Naive thymus-derived CD4-positive, alpha-beta T cell (primary cell): ENCODE data around the gene UNC5CL. TPM values are rescaled to one million over a fixed set of nuclear protein-coding genes. Genes with fewer than 3 reads are reported as not detected.
"Not testable (repeated sequence)": the region's sequence is repeated elsewhere in the genome, so short reads cannot be mapped to it uniquely, and the experiment has no call there.

Experiments
- ATAC-seq: fragments of 150-1000 bp; cut with Tn5 transposase; 2 replicates; pipeline ENCODE4 v1.10.0; 2021; ENCODE audit warnings: mild to moderate bottlenecking, moderate library complexity
- CTCF ChIA-PET: fragments of 350-600 bp; sonication (Branson Sonifier 250); formaldehyde crosslinking; loops from one replicate; lab custom pipeline; 2021; ENCODE audit warnings: antibody characterized with exemption; lab: Charles Lee
- POLR2A ChIA-PET: fragments of 350-600 bp; sonication (Branson Sonifier 250); formaldehyde crosslinking; loops from one replicate; lab custom pipeline; 2021; ENCODE audit warnings: antibody characterized with exemption, inconsistent platforms; lab: Charles Lee
- DNase-seq, 9 donors: peaks; one replicate each; pipeline versions ENCODE4 v3.0.0 to v3.0.0-alpha.2; 2020 to 2022; ENCODE audit warnings: mixed read lengths in 1 of 9
- H3K27ac ChIP-seq: one replicate; pipeline ENCODE4 v1.7.0; 2013; ENCODE audit warnings: mild to moderate bottlenecking, low read depth, low read length, moderate library complexity
- H3K27me3 ChIP-seq, 2 donors: one replicate each; pipeline ENCODE4 v1.7.0; 2013; ENCODE audit warnings: low read length in 2 of 2, mild to moderate bottlenecking in 2 of 2, moderate library complexity in 2 of 2; ENCODE audit not compliant: control insufficient read depth in 2 of 2, insufficient read depth in 2 of 2
- H3K36me3 ChIP-seq, 3 experiments: 1 replicate in 2 of 3; 2 replicates in 1 of 3; pipeline ENCODE4 v1.7.0; 2013; ENCODE audit warnings: low read length in 3 of 3, mild to moderate bottlenecking in 3 of 3, moderate library complexity in 1 of 3; ENCODE audit not compliant: insufficient read depth in 3 of 3, control insufficient read depth in 2 of 3
- H3K4me1 ChIP-seq, 2 donors: one replicate each; pipeline ENCODE4 v1.7.0; 2013; ENCODE audit warnings: low read length in 2 of 2, mild to moderate bottlenecking in 2 of 2, moderate library complexity in 1 of 2; ENCODE audit not compliant: control insufficient read depth in 2 of 2, insufficient read depth in 2 of 2
- H3K4me3 ChIP-seq: 2 replicates; pipeline ENCODE4 v1.7.0; 2013; ENCODE audit warnings: mild to moderate bottlenecking, low read length
- H3K9me3 ChIP-seq, 3 experiments: 1 replicate in 2 of 3; 2 replicates in 1 of 3; pipeline ENCODE4 v1.7.0; 2013; ENCODE audit warnings: low read length in 3 of 3; ENCODE audit not compliant: control insufficient read depth in 2 of 3
- H3K27ac Mint-ChIP-seq, 9 donors: one replicate each; pipeline ENCODE4 v1.8.0; 2020 to 2022; ENCODE audit warnings: mixed read lengths in 9 of 9, mild to moderate bottlenecking in 8 of 9, moderate library complexity in 5 of 9, inconsistent platforms in 2 of 9
- H3K27me3 Mint-ChIP-seq, 5 donors: one replicate each; pipeline ENCODE4 v1.8.0; 2021 to 2022; ENCODE audit warnings: mixed read lengths in 5 of 5, mild to moderate bottlenecking in 1 of 5
- H3K36me3 Mint-ChIP-seq, 5 donors: one replicate each; pipeline ENCODE4 v1.8.0; 2020 to 2022; ENCODE audit warnings: mixed read lengths in 5 of 5, mild to moderate bottlenecking in 3 of 5, inconsistent platforms in 1 of 5
- H3K4me1 Mint-ChIP-seq, 7 donors: one replicate each; pipeline ENCODE4 v1.8.0; 2020 to 2022; ENCODE audit warnings: mixed read lengths in 7 of 7, mild to moderate bottlenecking in 3 of 7, inconsistent platforms in 1 of 7
- H3K4me3 Mint-ChIP-seq, 10 donors: one replicate each; pipeline ENCODE4 v1.8.0; 2020 to 2022; ENCODE audit warnings: mild to moderate bottlenecking in 10 of 10, mixed read lengths in 10 of 10, moderate library complexity in 6 of 10, inconsistent platforms in 2 of 10
- H3K9me3 Mint-ChIP-seq, 11 donors: one replicate each; pipeline ENCODE4 v1.8.0; 2020 to 2022; ENCODE audit warnings: mixed read lengths in 11 of 11, mild to moderate bottlenecking in 4 of 11, inconsistent platforms in 1 of 11, moderate library complexity in 1 of 11
- intact Hi-C, 2 donors: fragments of 100-400 bp; cut with micrococcal nuclease; formaldehyde crosslinking; loops; one replicate each; pipeline ENCODE4 v1.15.1; 2023
- polyA plus RNA-seq, 2 donors: library from polyadenylated mRNA; unstranded; fragments of 300-500 nt; fragmentation: Illumina TruSeq; gene quantifications; one replicate each; pipeline ENCODE4 v1.2.3, GENCODE V29; 2021
- total RNA-seq, 6 experiments: library from RNA in 5 of 6; stranded (reverse) in 5 of 6; gene quantifications; 1 replicate in 5 of 6; 2 replicates in 1 of 6; pipeline ENCODE4 v1.2.3 and lab custom pipeline; 2021 to 2026

UNC5CL gene
- total and polyA plus RNA-seq, 7 experiments from 2014 or later: 0.24 to 7.2 (median 3.5) TPM

DNA sequence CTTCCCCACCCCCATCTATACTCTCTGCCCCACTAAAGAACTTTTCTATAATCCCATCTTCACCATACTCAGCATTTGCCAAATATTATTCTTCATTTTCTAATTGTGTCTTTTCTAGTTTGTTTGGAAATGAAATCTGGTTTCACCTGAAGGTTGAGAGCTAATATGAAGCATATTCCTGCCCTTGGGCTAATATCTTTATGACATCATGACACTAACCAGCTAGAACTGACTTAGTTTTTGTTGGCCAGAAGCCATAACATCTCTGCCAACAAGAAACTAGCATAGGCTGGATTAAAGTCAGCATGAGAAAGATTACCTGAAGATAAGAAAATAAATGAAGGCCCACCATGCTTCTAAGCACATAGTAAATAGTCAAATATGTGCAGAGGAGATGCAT is 16.7 kb downstream of the UNC5CL start:
- H3K27ac Mint-ChIP-seq: no peak overlapping the region
- peaks cover 0 to 2% (median 0%) of the 10 kb centered on the region in 5 donors for H3K27me3 Mint-ChIP-seq
- peaks cover 0 to 6% (median 0%) of the 10 kb centered on the region in 11 donors for H3K9me3 Mint-ChIP-seq
- Histone ChIP-seq H3K9me3 (no peaks in the 10 kb centered on the region), H3K4me3 (no peak overlapping the region), H3K27ac (no peak overlapping the region), H3K4me1 (peaks cover 0 to 5% of the 10 kb centered on the region in 2 donors), H3K27me3 (no peaks in the 10 kb centered on the region), H3K36me3 (no peaks in the 10 kb centered on the region)
- H3K36me3 Mint-ChIP-seq: peaks cover 0 to 15% (median 4%) of the 10 kb centered on the region in 5 donors
- POLR2A ChIA-PET: no interaction called here
- no peak for ATAC-seq
- CTCF ChIA-PET: interaction anchor here (1.4 to 2.1 kb wide), 2 partner anchors 17 to 18 kb away, joined by 4 to 7 read pairs; partner anchors contain the start of gene UNC5CL
- no peak overlapping the region for H3K4me3 Mint-ChIP-seq
- intact Hi-C loops: loop anchor here in 1 of 2 donors (10.0 kb wide), 1 partner anchor 1677 kb away; no protein-coding TSS in a partner anchor
- H3K4me1 Mint-ChIP-seq: peaks cover 3 to 7% (median 4%) of the 10 kb centered on the region in 7 donors
- DNase-seq: no peak

DNA sequence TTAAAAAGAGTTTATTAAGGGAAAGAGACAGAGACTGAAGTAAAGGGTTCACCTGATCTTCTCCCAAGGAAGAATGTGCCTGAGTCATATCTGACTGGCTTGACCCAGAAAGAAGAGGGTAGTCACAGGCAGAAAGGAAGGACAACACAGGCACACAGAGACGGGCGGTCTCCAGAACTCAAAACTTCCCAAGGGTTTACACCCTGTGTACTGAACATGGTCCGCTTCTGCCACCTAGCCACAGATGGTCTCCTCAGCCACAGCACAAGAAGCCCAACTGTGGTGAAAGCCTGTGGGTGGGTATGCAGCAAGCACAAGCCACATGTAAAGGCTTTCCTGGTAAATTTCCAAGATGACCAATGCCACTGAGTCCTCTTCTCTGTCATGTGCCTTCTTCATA is 17.2 kb downstream of the UNC5CL start:
- DNase-seq: no peak

DNA sequence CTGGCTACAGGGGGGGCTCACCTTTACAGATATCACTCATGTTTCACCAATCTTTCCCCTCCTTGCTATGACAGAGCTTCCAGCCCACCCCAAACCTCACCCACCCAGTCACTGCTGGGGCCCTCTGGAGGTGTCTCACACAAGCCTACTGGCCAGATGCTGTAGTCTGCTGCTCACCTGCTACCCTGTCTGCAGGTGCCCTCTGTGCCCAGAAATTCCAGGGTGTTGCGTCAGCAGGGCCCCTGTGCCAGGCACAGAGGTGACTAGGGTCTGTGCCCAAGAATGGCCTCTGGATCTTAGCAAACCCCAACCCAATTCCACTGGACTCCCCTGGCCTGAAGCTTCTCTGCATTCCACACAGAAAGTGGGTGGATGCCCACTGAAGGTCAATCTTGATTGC is 21.4 kb downstream of the UNC5CL start:
- H3K27me3 Mint-ChIP-seq: peaks cover 0 to 4% (median 0%) of the 10 kb centered on the region in 5 donors
- Histone ChIP-seq H3K9me3 (no peaks in the 10 kb centered on the region), H3K36me3 (no peaks in the 10 kb centered on the region), H3K4me3 (no peak overlapping the region), H3K4me1 (no peaks in the 10 kb centered on the region), H3K27me3 (no peaks in the 10 kb centered on the region), H3K27ac (no peak overlapping the region)
- DNase-seq (no peak), ATAC-seq (no peak)
- POLR2A ChIA-PET: no interaction called here
- H3K9me3 Mint-ChIP-seq: peaks cover 0 to 6% (median 1%) of the 10 kb centered on the region in 11 donors
- CTCF ChIA-PET: interaction anchor here (0.7 to 2.1 kb wide), 2 partner anchors 10 to 1124 kb away, joined by 3 to 7 read pairs; no protein-coding TSS in a partner anchor
- no peaks in the 10 kb centered on the region for H3K4me1 Mint-ChIP-seq
- H3K36me3 Mint-ChIP-seq: peaks cover 0 to 20% (median 2%) of the 10 kb centered on the region in 5 donors
- intact Hi-C loops: no loop called here
- no peak overlapping the region for H3K4me3 Mint-ChIP-seq
- no peak overlapping the region for H3K27ac Mint-ChIP-seq

More for the DNA sequence above, 17.2 kb downstream of the UNC5CL start:
- Histone ChIP-seq H3K27ac (no peak overlapping the region), H3K9me3 (no peaks in the 10 kb centered on the region), H3K4me3 (no peak overlapping the region), H3K27me3 (no peaks in the 10 kb centered on the region), H3K4me1 (peaks cover 0 to under 1% of the 10 kb centered on the region in 2 donors), H3K36me3 (no peaks in the 10 kb centered on the region)
- CTCF ChIA-PET: no interaction called here
- intact Hi-C loops: loop anchor here in 1 of 2 donors (10.0 kb wide), 1 partner anchor 1677 kb away; no protein-coding TSS in a partner anchor
- no peak overlapping the region for H3K4me3 Mint-ChIP-seq
- H3K36me3 Mint-ChIP-seq: peaks cover 0 to 20% (median 4%) of the 10 kb centered on the region in 5 donors
- no peak for ATAC-seq
- no peak overlapping the region for H3K27ac Mint-ChIP-seq
- peaks cover 0 to 6% (median 0%) of the 10 kb centered on the region in 11 donors for H3K9me3 Mint-ChIP-seq
- H3K27me3 Mint-ChIP-seq: peaks cover 0 to 2% (median 0%) of the 10 kb centered on the region in 5 donors
- POLR2A ChIA-PET: no interaction called here
- H3K4me1 Mint-ChIP-seq: peaks cover 0 to 3% (median 0%) of the 10 kb centered on the region in 7 donors

DNA sequence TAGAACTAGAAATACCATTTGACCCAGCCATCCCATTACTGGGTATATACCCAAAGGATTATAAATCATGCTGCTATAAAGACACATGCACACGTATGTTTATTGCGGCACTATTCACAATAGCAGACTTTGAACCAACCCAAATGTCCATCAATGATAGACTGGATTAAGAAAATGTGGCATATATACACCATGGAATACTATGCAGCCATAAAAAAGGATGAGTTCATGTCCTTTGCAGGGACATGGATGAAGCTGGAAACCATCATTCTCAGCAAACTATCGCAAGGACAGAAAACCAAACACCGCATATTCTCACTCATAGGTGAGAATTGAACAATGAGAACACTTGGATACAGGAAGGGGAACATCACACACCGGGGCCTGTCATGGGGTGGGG is 23.2 kb downstream of the UNC5CL start:
- peaks cover 0 to 20% (median 2%) of the 10 kb centered on the region in 5 donors for H3K36me3 Mint-ChIP-seq
- DNase-seq, H3K4me3 Mint-ChIP-seq, ATAC-seq, H3K27me3 Mint-ChIP-seq, H3K27ac Mint-ChIP-seq, POLR2A ChIA-PET, H3K27me3 ChIP-seq, H3K4me1 ChIP-seq, H3K27ac ChIP-seq, H3K9me3 Mint-ChIP-seq, CTCF ChIA-PET, H3K9me3 ChIP-seq, H3K36me3 ChIP-seq, H3K4me1 Mint-ChIP-seq, intact Hi-C loops, H3K4me3 ChIP-seq: not testable (repeated sequence)

DNA sequence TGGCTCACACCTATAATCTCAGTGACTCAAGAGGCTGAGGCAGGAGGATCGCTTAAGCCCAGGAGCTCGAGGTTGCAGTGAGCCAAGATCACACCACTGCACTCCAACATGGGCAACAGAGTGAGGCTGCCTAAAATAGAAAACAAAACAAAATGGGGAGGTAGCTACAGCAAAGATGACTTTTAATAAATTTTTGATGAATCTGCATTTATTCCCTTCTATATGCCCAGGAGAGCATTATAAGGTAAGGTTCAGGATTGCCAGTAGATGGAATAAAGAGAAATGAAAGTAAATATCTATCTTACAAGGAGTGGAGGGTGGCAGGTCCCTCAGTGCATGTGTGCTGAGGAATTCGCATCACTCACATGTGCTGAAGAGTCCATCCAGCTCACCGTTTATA is 24.2 kb downstream of the UNC5CL start:
- Histone ChIP-seq H3K4me3 (no peak overlapping the region), H3K36me3 (no peaks in the 10 kb centered on the region), H3K4me1 (no peaks in the 10 kb centered on the region), H3K27me3 (no peaks in the 10 kb centered on the region), H3K27ac (no peak overlapping the region), H3K9me3 (no peaks in the 10 kb centered on the region)
- ATAC-seq: no peak
- peaks cover 0 to 3% (median 0%) of the 10 kb centered on the region in 11 donors for H3K9me3 Mint-ChIP-seq
- no peaks in the 10 kb centered on the region for H3K4me1 Mint-ChIP-seq
- H3K27ac Mint-ChIP-seq: no peak overlapping the region
- CTCF ChIA-PET: no interaction called here
- H3K27me3 Mint-ChIP-seq: peaks cover 0 to 11% (median 0%) of the 10 kb centered on the region in 5 donors
- no peak for DNase-seq
- intact Hi-C loops: no loop called here
- POLR2A ChIA-PET: no interaction called here
- H3K36me3 Mint-ChIP-seq: peaks cover 0 to 17% (median 0%) of the 10 kb centered on the region in 5 donors
- H3K4me3 Mint-ChIP-seq: no peak overlapping the region

DNA sequence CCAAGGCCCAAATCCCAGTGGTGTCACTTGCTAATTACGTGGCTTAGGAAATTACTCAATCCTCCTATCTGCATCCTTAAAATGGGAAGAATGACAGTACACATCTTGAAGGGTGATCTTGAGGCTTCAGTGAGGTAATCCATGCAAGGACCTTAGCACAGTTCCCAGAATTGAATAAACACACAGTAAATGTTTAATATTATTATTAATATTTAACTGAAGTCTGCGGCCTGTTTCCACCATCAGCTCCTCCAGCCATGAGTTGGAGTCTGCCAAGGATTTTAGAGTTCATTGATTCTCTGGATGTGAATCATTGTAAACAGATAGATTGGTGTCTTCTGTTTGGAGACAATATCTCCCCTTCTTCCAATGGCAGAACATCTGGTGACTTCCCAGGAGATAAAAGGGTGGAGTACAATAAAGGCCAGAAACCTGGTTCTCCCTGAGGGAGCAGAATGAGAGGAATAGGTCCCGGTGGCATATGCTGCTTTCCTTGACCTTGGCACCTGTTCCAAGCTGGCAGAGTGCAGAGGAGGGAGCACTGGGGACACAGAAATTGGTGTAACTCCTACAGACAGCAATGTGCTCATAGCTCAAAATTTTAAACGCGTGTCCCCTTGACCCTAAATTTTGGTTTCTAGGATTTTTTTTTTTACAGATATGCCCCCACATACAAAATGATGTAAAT is 25.4 kb downstream of the UNC5CL start:
- ATAC-seq: no peak
- intact Hi-C loops: no loop called here
- ChIA-PET POLR2A (no interaction called here), CTCF (no interaction called here)
- no peaks in the 10 kb centered on the region for H3K9me3 ChIP-seq
- no peak overlapping the region for H3K4me3 ChIP-seq
- H3K9me3 Mint-ChIP-seq: peaks cover 0 to 3% (median 0%) of the 10 kb centered on the region in 11 donors
- H3K27ac Mint-ChIP-seq: no peak overlapping the region
- H3K27ac ChIP-seq: no peak overlapping the region
- H3K4me1 ChIP-seq: no peaks in the 10 kb centered on the region
- H3K27me3 ChIP-seq: no peaks in the 10 kb centered on the region
- peaks cover 0 to 13% (median 0%) of the 10 kb centered on the region in 5 donors for H3K27me3 Mint-ChIP-seq
- peaks cover 0 to 11% (median 0%) of the 10 kb centered on the region in 5 donors for H3K36me3 Mint-ChIP-seq
- no peak for DNase-seq
- H3K4me3 Mint-ChIP-seq: no peak overlapping the region
- H3K4me1 Mint-ChIP-seq: no peaks in the 10 kb centered on the region
- no peaks in the 10 kb centered on the region for H3K36me3 ChIP-seq
